Motor neuron (in vitro differentiated cells): ENCODE measurements around the gene HEXIM1. TPM values are rescaled to one million over a fixed set of nuclear protein-coding genes. Genes with fewer than 3 reads are reported as not detected.

ENCODE experiments used
- ATAC-seq, 8 experiments: fragments of 200-7000 bp; cut with Tn5 transposase; replicated peaks in 6 of 8; 2 replicates each; pipeline ENCODE4 v1.8.0; 2021; ENCODE audit warnings: mild to moderate bottlenecking in 8 of 8, moderate library complexity in 8 of 8
- H3K27ac ChIP-seq, 2 donors: fragments of 250-450 bp; sonication (Bioruptor Pico); 2 replicates each; pipeline ENCODE4 v1.9.0; 2021; ENCODE audit warnings: antibody characterized with exemption in 2 of 2, mild to moderate bottlenecking in 2 of 2, moderate library complexity in 1 of 2
- H3K4me1 ChIP-seq, 2 donors: fragments of 250-450 bp; sonication (Bioruptor Pico); replicated peaks in 1 of 2; 2 replicates each; pipeline ENCODE4 v1.6.1; 2021; ENCODE audit warnings: antibody characterized with exemption in 2 of 2, mild to moderate bottlenecking in 2 of 2, moderate library complexity in 1 of 2
- H3K4me3 ChIP-seq, 5 donors: fragments of 250-450 bp; sonication (Bioruptor Pico); 2 replicates each; pipeline ENCODE4 v1.9.0; 2021; ENCODE audit warnings: antibody characterized with exemption in 5 of 5, mild to moderate bottlenecking in 5 of 5, moderate library complexity in 4 of 5
- WGBS, 10 experiments: fragments of 450-650 bp; shearing (Covaris generic); methylation state at CpG; one replicate each; pipeline ENCODE4 v1.0.0; 2022; 5-methylcytosine and 5-hydroxymethylcytosine counted together
- in situ Hi-C, 9 experiments: fragments of 400-800 bp; cut with MboI; loops; one replicate each; pipeline ENCODE4 v1.15.0; 2021; ENCODE audit warnings: low sequenced_read_pairs in 9 of 9, low pct_unique_long_range_greater_than_20kb in 2 of 9; ENCODE audit not compliant: unreplicated experiment in 9 of 9
- total RNA-seq, 8 experiments: library from RNA; unstranded; fragments of 300-600 nt; gene quantifications; 2 replicates each; pipeline versions ENCODE4 v1.2.3 to v1.2.4, GENCODE V29; 2022

Gene HEXIM1
- total RNA-seq, 8 experiments from 2014 or later, result 10.6 to 49.8 (median 23.0) TPM

- Histone ChIP-seq H3K4me1 (peaks cover 6% of the 10 kb centered on the region in 2 donors), H3K4me3 (no peak overlapping the region), H3K27ac (no peak overlapping the region)
- WGBS, 10 experiments, result 0 to 100% (median 77%) methylated on average over 1 to 5 of the region's 20 CpGs; no CpG with 5 or more reads in 4 of the 10 experiments
- in situ Hi-C loops, result no loop called here
- ATAC-seq, result peak in 4 of 8 experiments; percentile 4 to 25 (median 10)
Observed at GRCh38 chr17:45127548-45128300, 20.6 kb upstream of the HEXIM1 start.

- Histone ChIP-seq H3K4me1 (peaks cover 6% of the 10 kb centered on the region in 2 donors), H3K4me3 (no peak overlapping the region), H3K27ac (no peak overlapping the region)
- no CpG with 5 or more reads among the region's 5 CpGs for WGBS, 10 experiments
- in situ Hi-C loops, result no loop called here
- ATAC-seq, result no peak
Observed at GRCh38 chr17:45128331-45128730, 19.9 kb upstream of the HEXIM1 start.

- no peak overlapping the region for H3K4me3 ChIP-seq
- no peak overlapping the region for H3K27ac ChIP-seq
- peaks cover 4 to 6% of the 10 kb centered on the region in 2 donors for H3K4me1 ChIP-seq
- in situ Hi-C loops, result no loop called here
- ATAC-seq, result no peak
- WGBS, 10 experiments, result 83 to 100% (median 90%) methylated on average over 2 of the region's 2 CpGs; no CpG with 5 or more reads in 3 of the 10 experiments
Observed at GRCh38 chr17:45128989-45129388, 19.3 kb upstream of the HEXIM1 start.

- WGBS, 10 experiments, result 80 to 89% (median 80%) methylated on average over 2 to 3 of the region's 10 CpGs; no CpG with 5 or more reads in 7 of the 10 experiments
- in situ Hi-C loops, result no loop called here
- Histone ChIP-seq H3K27ac (no peak overlapping the region), H3K4me3 (no peak overlapping the region), H3K4me1 (peaks cover 0 to 6% of the 10 kb centered on the region in 2 donors)
- ATAC-seq, result peak; percentile 3 to 25 (median 6)
Observed at GRCh38 chr17:45129426-45129939, 18.8 kb upstream of the HEXIM1 start.

GRCh38 chr17:45129940-45130680, 18.2 kb upstream of the HEXIM1 start:
- peaks cover 0 to 6% of the 10 kb centered on the region in 2 donors for H3K4me1 ChIP-seq
- ATAC-seq, result no peak
- H3K4me3 ChIP-seq, result no peak overlapping the region
- H3K27ac ChIP-seq, result no peak overlapping the region
- in situ Hi-C loops, result no loop called here
- 75 to 100% (median 85%) methylated on average over 1 to 4 of the region's 13 CpGs; no CpG with 5 or more reads in 6 of the 10 experiments for WGBS, 10 experiments

- in situ Hi-C loops, result no loop called here
- Histone ChIP-seq H3K4me3 (peak overlapping the region in 2 of 5 donors; percentile 75 to 84), H3K4me1 (peaks cover 0 to 11% of the 10 kb centered on the region in 2 donors), H3K27ac (no peak overlapping the region)
- WGBS, 10 experiments, result 33 to 95% (median 79%) methylated on average over 1 to 11 of the region's 17 CpGs; no CpG with 5 or more reads in 2 of the 10 experiments
- no peak for ATAC-seq
Observed at GRCh38 chr17:45130681-45131615, 17.3 kb upstream of the HEXIM1 start.

- H3K4me1 ChIP-seq, result peaks cover 0 to 13% of the 10 kb centered on the region in 2 donors
- peak in 7 of 8 experiments; percentile 3 to 49 (median 44) for ATAC-seq
- in situ Hi-C loops, result no loop called here
- 0 to 14% (median 7%) methylated on average over 1 to 5 of the region's 46 CpGs; no CpG with 5 or more reads in 7 of the 10 experiments for WGBS, 10 experiments
- peak overlapping the region in 1 of 2 donors; percentile 21 for H3K27ac ChIP-seq
- H3K4me3 ChIP-seq, result peak overlapping the region; percentile 54 to 99 (median 84)
Observed at GRCh38 chr17:45131616-45132319, 16.5 kb upstream of the HEXIM1 start.

GRCh38 chr17:45132320-45132571, 16.0 kb upstream of the HEXIM1 start, which contains the start of gene PLCD3:
TSS of gene PLCD3 (minus strand) at chr17:45132515. CDS start at chr17:45132410, 105 bp downstream.
- peak within 1 kb of the TSS; percentile 80 to 82 for H3K27ac ChIP-seq
- 0% methylated on average over 1 of the region's 36 CpGs; no CpG with 5 or more reads in 9 of the 10 experiments for WGBS, 10 experiments
- in situ Hi-C loops, result no loop called here

GRCh38 chr17:45132572-45133463, 15.5 kb upstream of the HEXIM1 start:
- in situ Hi-C loops, result no loop called here
- H3K27ac ChIP-seq, result peak overlapping the region; percentile 80 to 82
- WGBS, 10 experiments, result 0 to 11% (median 8%) methylated on average over 4 to 7 of the region's 71 CpGs; no CpG with 5 or more reads in 7 of the 10 experiments
- peak overlapping the region; percentile 54 to 99 (median 84) for H3K4me3 ChIP-seq
- peak; percentile 36 to 66 (median 56) for ATAC-seq
- H3K4me1 ChIP-seq, result peaks cover 0 to 13% of the 10 kb centered on the region in 2 donors

More at GRCh38 chr17:45132320-45132571, 16.0 kb upstream of the HEXIM1 start, which contains the start of gene PLCD3:
- ATAC-seq, result peak in 6 of 8 experiments; percentile 34 to 71 (median 68)
- Histone ChIP-seq H3K4me3 (peak within 1 kb of the TSS; percentile 54 to 99 (median 84)), H3K4me1 (peaks cover 0 to 13% of the 10 kb centered on the region in 2 donors)

- 0 to 55% (median 11%) methylated on average over 1 to 9 of the region's 40 CpGs; no CpG with 5 or more reads in 5 of the 10 experiments for WGBS, 10 experiments
- in situ Hi-C loops, result no loop called here
- no peak within 1 kb of the TSS for H3K27ac ChIP-seq
Observed at GRCh38 chr17:45135192-45135977, 12.9 kb upstream of the HEXIM1 start, which contains the start of gene ACBD4. TSS of gene ACBD4 (plus strand) at chr17:45135687. CDS start at chr17:45136145, 458 bp downstream.

More at GRCh38 chr17:45135192-45135977, 12.9 kb upstream of the HEXIM1 start, which contains the start of gene ACBD4:
- ATAC-seq, result peak; percentile 51 to 78 (median 65)
- Histone ChIP-seq H3K4me1 (peaks cover 0 to 7% of the 10 kb centered on the region in 2 donors), H3K4me3 (peak within 1 kb of the TSS; percentile 21 to 41 (median 29))
